ENCODE measurements around the gene DNAAF8. TPM values are rescaled to one million over a fixed set of nuclear protein-coding genes. Genes with fewer than 3 reads are reported as not detected.

Gene DNAAF8
- polyA plus RNA-seq, 2 of the 4 experiments (the other 2 are of a cell fraction) = 1.6 TPM

DNA sequence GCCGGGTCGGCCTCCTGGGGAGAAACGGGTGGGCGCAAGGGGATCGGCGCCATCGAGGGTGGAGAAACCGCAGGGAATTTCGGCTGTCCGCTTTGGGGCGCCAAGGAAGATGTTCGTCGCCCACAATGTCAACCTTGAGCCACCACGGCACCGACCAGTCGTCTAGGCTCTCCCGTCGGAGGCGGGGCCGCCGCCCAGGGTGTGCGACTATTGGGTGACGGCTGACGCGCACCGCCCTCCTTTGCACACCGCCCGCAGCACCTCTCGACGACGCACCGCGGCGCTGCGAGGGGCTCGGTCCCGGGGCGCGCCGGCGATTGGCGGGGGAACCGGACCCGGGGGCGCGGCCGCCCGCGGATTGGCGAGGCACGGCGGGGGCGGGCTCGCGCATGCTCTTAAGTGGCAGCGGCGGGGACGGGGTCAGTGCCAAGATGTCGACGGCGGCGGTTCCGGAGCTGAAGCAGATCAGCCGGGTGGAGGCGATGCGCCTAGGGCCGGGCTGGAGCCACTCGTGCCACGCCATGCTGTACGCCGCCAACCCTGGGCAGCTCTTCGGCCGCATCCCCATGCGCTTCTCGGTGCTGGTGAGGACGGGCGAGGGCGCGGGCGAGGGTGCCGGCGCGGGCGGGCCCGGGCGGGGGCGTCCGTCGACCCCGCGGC is 40.9 kb upstream of the DNAAF8 start, which contains the start of gene NUDT16L1:
NUDT16L1 (plus strand) TSS at position 267 of the 660 bp plus-strand sequence; CDS start at position 432, 165 bp downstream.
- peak; percentile 76 to 93 for ATAC-seq
- 1% methylated on average over 38 of the region's 91 CpGs for WGBS (ENCODE audit: missing lambda C conversion rate)
- ChIA-PET CTCF (interaction anchor here (0.8 to 1.7 kb wide), 7 partner anchors 11 to 175 kb away, joined by 3 to 7 read pairs (median 3); partner anchors contain the start of gene MGRN1), POLR2A (interaction anchor here (0.6 to 1.4 kb wide), 3 partner anchors 41 to 265 kb away, joined by 3 to 7 read pairs (median 3); partner anchors contain the start of genes ANKS3, DNAAF8 and SEC14L5)
- FAIRE-seq = peak; percentile 70
- Histone ChIP-seq H3K4me3 (peak within 1 kb of the TSS; percentile 93), H3K4me1 (peaks cover 11% of the 10 kb centered on the region; the same call in 1 of the 3 replicates), H3K27ac (peak within 1 kb of the TSS; percentile 88 to 92), H3K9me3 (no peaks in the 10 kb centered on the region), H3K4me2 (peak within 1 kb of the TSS; percentile 97)
- DNase-seq (ENCODE audit: low read depth in 1 of 2, low spot score in 1 of 2) = peak; percentile 92 to 97
- TF ChIP-seq, protein P1, sequence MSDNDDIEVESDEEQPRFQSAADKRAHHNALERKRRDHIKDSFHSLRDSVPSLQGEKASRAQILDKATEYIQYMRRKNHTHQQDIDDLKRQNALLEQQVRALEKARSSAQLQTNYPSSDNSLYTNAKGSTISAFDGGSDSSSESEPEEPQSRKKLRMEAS (IDR thresholded peaks at IDR 0.05) = peak; percentile 47; the same call in 1 of the 2 replicates
- peak; percentile 48; the same call in 1 of the 2 replicates for TF ChIP-seq KDM5A (IDR thresholded peaks at IDR 0.05)
- 0 out of 2 replicates have a peak, but pooled peaks have one; percentile 3 for TF ChIP-seq GATA3 (IDR thresholded peaks at IDR 0.05; ENCODE audit: borderline replicate concordance)
- TF ChIP-seq MAZ (IDR thresholded peaks at IDR 0.05; ENCODE audit: borderline replicate concordance, low read depth, low read length) = no peak
- peak; percentile 91 for TF ChIP-seq POLR2A (IDR thresholded peaks at IDR 0.05; ENCODE audit: low read length)
- TF ChIP-seq, protein P2, sequence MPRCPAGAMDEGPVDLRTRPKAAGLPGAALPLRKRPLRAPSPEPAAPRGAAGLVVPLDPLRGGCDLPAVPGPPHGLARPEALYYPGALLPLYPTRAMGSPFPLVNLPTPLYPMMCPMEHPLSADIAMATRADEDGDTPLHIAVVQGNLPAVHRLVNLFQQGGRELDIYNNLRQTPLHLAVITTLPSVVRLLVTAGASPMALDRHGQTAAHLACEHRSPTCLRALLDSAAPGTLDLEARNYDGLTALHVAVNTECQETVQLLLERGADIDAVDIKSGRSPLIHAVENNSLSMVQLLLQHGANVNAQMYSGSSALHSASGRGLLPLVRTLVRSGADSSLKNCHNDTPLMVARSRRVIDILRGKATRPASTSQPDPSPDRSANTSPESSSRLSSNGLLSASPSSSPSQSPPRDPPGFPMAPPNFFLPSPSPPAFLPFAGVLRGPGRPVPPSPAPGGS (IDR thresholded peaks at IDR 0.05) = peak; percentile 69; the same call in 2 of the 3 replicates
- peak in 1 of 2 experiments; percentile 68; a peak in 3 of 5 replicates for TF ChIP-seq JUN (IDR thresholded peaks at IDR 0.05)
- TF ChIP-seq RCOR1 (IDR thresholded peaks at IDR 0.05; ENCODE audit: low read depth, low read length) = no peak
- TF ChIP-seq PHF8 (IDR thresholded peaks at IDR 0.05; ENCODE audit: borderline replicate concordance, low read depth) = peak; percentile 84
- 0 out of 2 replicates have a peak, but pooled peaks have one; percentile 14 for TF ChIP-seq POLR2AphosphoS2 (conservative IDR thresholded peaks at IDR 0.05; ENCODE audit: low read length)
- TF ChIP-seq, protein P3, sequence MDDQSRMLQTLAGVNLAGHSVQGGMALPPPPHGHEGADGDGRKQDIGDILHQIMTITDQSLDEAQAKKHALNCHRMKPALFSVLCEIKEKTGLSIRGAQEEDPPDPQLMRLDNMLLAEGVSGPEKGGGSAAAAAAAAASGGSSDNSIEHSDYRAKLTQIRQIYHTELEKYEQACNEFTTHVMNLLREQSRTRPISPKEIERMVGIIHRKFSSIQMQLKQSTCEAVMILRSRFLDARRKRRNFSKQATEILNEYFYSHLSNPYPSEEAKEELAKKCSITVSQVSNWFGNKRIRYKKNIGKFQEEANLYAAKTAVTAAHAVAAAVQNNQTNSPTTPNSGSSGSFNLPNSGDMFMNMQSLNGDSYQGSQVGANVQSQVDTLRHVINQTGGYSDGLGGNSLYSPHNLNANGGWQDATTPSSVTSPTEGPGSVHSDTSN (IDR thresholded peaks at IDR 0.05) = 0 out of 2 replicates have a peak, but pooled peaks have one; percentile 41
- TF ChIP-seq JUNB (IDR thresholded peaks at IDR 0.05) = no peak

DNA sequence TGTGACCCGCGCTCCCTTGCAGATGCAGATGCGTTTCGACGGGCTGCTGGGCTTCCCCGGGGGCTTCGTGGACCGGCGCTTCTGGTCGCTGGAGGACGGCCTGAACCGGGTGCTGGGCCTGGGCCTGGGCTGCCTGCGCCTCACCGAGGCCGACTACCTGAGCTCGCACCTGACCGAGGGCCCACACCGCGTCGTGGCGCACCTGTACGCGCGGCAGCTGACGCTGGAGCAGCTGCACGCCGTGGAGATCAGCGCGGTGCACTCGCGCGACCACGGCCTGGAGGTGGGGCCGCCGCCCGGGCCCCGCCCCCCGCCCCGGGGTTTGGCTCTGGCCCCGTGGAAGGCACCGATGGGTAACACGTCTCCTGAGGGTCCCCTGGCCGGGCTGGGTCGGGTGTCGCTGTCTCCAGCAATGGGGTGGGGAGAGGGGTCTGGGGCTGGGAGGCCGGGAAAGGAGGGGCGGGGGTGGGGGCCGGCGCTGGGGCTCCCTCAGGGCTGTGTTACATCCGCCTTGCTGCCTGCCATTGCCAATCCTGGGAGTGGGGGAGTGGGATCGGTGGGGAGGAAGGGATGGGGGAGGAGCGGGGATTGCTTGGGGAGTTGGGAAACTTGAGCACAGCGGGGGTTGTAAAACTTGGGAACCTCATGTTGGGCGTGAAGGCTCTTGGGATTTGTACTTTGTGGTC is 40.2 kb upstream of the DNAAF8 start:
- H3K4me1 ChIP-seq = peaks cover 11% of the 10 kb centered on the region; the same call in 1 of the 3 replicates
- peak overlapping the region; percentile 93 for H3K4me3 ChIP-seq
- peak overlapping the region; percentile 88 to 92 for H3K27ac ChIP-seq
- FAIRE-seq (no peak), ATAC-seq (peak; percentile 14 to 21), DNase-seq (ENCODE audit: low read depth in 1 of 2, low spot score in 1 of 2) (peak in 1 of 2 experiments; percentile 48)
- ChIA-PET POLR2A (interaction anchor here (0.6 to 1.4 kb wide), 3 partner anchors 41 to 264 kb away, joined by 3 to 7 read pairs (median 3); partner anchors contain the start of genes ANKS3, DNAAF8 and SEC14L5), CTCF (interaction anchor here (1.2 to 2.0 kb wide), 5 partner anchors 11 to 176 kb away, joined by 3 to 8 read pairs (median 3); partner anchors contain the start of gene MGRN1)
- WGBS (ENCODE audit: missing lambda C conversion rate) = 11% methylated on average over 17 of the region's 54 CpGs
- H3K9me3 ChIP-seq = no peaks in the 10 kb centered on the region
- H3K4me2 ChIP-seq = peak overlapping the region; percentile 95
- TF ChIP-seq JUN (IDR thresholded peaks at IDR 0.05) = peak in 1 of 2 experiments; percentile 2; a peak in 2 of 5 replicates
- TF ChIP-seq RAD21 (conservative IDR thresholded peaks at IDR 0.05 in 1 of 2, IDR thresholded peaks at IDR 0.05 in 1 of 2) = no peak

DNA sequence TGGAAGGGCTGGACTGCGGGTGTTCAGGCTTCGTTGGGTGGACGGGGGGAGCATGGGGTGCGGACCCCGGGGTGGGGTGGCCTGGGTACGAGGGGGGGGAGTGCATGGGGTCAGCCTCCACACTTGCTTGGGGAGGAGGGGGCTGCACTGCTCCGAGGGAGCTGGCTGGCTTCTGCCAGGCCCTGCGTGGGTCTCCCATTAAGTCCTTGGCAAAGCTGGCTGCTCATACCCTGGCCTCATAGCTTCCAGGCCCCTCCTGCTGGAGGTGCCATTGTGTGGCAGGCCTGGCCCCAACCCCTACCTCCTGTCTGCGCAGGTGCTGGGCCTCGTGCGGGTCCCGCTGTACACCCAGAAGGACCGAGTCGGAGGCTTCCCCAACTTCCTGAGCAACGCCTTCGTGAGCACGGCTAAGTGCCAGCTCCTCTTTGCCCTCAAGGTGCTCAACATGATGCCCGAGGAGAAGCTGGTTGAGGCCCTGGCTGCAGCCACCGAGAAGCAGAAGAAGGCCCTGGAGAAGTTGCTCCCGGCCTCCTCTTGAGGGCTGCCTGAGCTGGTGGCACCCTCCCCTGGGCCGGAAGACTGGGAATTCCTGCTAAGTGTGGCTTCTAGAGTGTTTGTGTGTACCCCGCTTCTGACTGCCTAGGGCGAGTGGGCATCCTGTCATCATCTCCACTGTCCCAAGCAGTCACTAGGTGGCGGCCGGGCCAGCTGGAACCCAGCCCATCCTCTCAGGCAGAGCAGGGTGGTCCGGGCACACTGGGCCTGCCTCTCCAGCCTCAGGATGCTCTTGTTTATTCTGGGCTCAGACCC is 39.5 kb upstream of the DNAAF8 start:
- 79% methylated on average over 18 of the region's 26 CpGs for whole genome bisulfite sequencing (ENCODE audit: missing lambda C conversion rate)
- Histone ChIP-seq H3K27ac (peak overlapping the region; percentile 88 to 92; a peak in 5 of 6 replicates), H3K9me3 (no peaks in the 10 kb centered on the region), H3K4me1 (peaks cover 11% of the 10 kb centered on the region; the same call in 1 of the 3 replicates), H3K4me3 (peak overlapping the region; percentile 93; the same call in 2 of the 3 replicates), H3K4me2 (peak overlapping the region; percentile 95)
- ChIA-PET POLR2A (interaction anchor here (0.5 to 1.4 kb wide), 3 partner anchors 40 to 120 kb away, joined by 3 to 7 read pairs (median 5); partner anchors contain the start of genes ANKS3 and DNAAF8), CTCF (interaction anchor here (1.3 to 2.2 kb wide), 7 partner anchors 11 to 261 kb away, joined by 3 to 12 read pairs (median 7); partner anchors contain the start of gene MGRN1)
- DNase-seq (ENCODE audit: low read depth in 1 of 2, low spot score in 1 of 2) (no peak), ATAC-seq (peak in 1 of 2 experiments; percentile 1; a peak in 1 of 6 replicates), FAIRE-seq (no peak)
- TF ChIP-seq ESRRA (IDR thresholded peaks at IDR 0.05; ENCODE audit: borderline replicate concordance, low read length) (no peak), POLR2A (IDR thresholded peaks at IDR 0.05; ENCODE audit: low read length) (no peak), JUN (IDR thresholded peaks at IDR 0.05) (no peak), RNF2 (IDR thresholded peaks at IDR 0.05; ENCODE audit: borderline replicate concordance, low read depth) (no peak), HOXB5 (CRISPR knock-in tag; IDR thresholded peaks at IDR 0.05) (no peak), CHD2 (IDR thresholded peaks at IDR 0.05; ENCODE audit: low read length, partially characterized antibody) (no peak), ZNF302 (CRISPR knock-in tag; IDR thresholded peaks at IDR 0.05) (no peak), SREBF2 (IDR thresholded peaks at IDR 0.05) (no peak), NFE2L2 (conservative IDR thresholded peaks at IDR 0.05; ENCODE audit: low read length) (no peak), BHLHE40 (IDR thresholded peaks at IDR 0.05; ENCODE audit: low read depth, low read length) (no peak), JUNB (IDR thresholded peaks at IDR 0.05) (no peak), CEBPB (IDR thresholded peaks at IDR 0.05) (no peak), ZC3H11A (IDR thresholded peaks at IDR 0.05) (no peak)
- TF ChIP-seq, protein P3 (IDR thresholded peaks at IDR 0.05) = no peak
- TF ChIP-seq, protein P1 (IDR thresholded peaks at IDR 0.05) = no peak

All from A549 (cell line).